Esophagus squamous epithelium (tissue), 5 donors: ENCODE measurements around the gene DUSP21. TPM values are rescaled to one million over a fixed set of nuclear protein-coding genes. Genes with fewer than 3 reads are reported as not detected.

Experiments used
- DNase-seq: peaks from one replicate; lab custom pipeline; 2025; lab: John Stamatoyannopoulos, UW
- H3K27ac ChIP-seq, 4 donors: fragments of 200-600 bp; sonication (generic); one replicate each; pipeline ENCODE4 v1.5.1; 2016 to 2019; ENCODE audit warnings: mild to moderate bottlenecking in 1 of 4
- H3K27me3 ChIP-seq, 4 donors: fragments of 200-600 bp; sonication (generic); 1 replicate in 3 of 4; 2 replicates in 1 of 4; pipeline versions ENCODE4 v1.5.1 to v1.6.0; 2017 to 2021; ENCODE audit warnings: antibody characterized with exemption in 1 of 4
- H3K36me3 ChIP-seq, 3 donors: fragments of 200-600 bp; sonication (generic); one replicate each; pipeline ENCODE4 v1.5.1; 2016 to 2019
- H3K4me1 ChIP-seq, 3 donors: fragments of 200-600 bp; sonication (generic); one replicate each; pipeline ENCODE4 v1.5.1; 2017 to 2019
- H3K4me3 ChIP-seq, 4 donors: fragments of 200-600 bp; sonication (generic); 1 replicate in 3 of 4; 2 replicates in 1 of 4; pipeline ENCODE4 v1.5.1; 2016 to 2019; ENCODE audit warnings: mild to moderate bottlenecking in 2 of 4, moderate library complexity in 1 of 4
- H3K9me3 ChIP-seq, 3 donors: fragments of 200-600 bp; sonication (generic); one replicate each; pipeline ENCODE4 v1.5.1; 2016 to 2019
- CTCF ChIP-seq, 6 experiments: fragments of 450-650 bp in 4 of 6; fragments of 200-600 bp in 2 of 6; sonication (generic) in 2 of 6; IDR thresholded peaks; one replicate each; pipeline ENCODE4 v1.5.1; 2016 to 2019; ENCODE audit warnings: antibody characterized with exemption in 6 of 6, mild to moderate bottlenecking in 4 of 6, moderate library complexity in 4 of 6
- POLR2A ChIP-seq, 4 donors: fragments of 450-650 bp; IDR thresholded peaks; one replicate each; pipeline ENCODE4 v1.6.1; 2017; ENCODE audit warnings: antibody characterized with exemption in 4 of 4, mild to moderate bottlenecking in 4 of 4, moderate library complexity in 3 of 4
- WGBS, 2 donors: methylation state at CpG; one replicate each; pipeline ENCODE4 v1.1.5; 2018; 5-methylcytosine and 5-hydroxymethylcytosine counted together
- intact Hi-C: fragments of 100-400 bp; cut with DNase I; formaldehyde crosslinking; loops from one replicate; pipeline ENCODE4 v1.15.0; 2022
- total RNA-seq, 4 donors: library from RNA; depleted of rRNA; stranded (reverse); fragments of >200 nt; gene quantifications; one replicate each; pipeline ENCODE4 v1.1.0, GENCODE V29; 2016
- donor health status: DM: yes; HTN: yes; CAD: no.

The DUSP21 gene
- total RNA-seq, result not detected

- TF ChIP-seq CTCF (IDR thresholded peaks at IDR 0.05), result no peak
- TF ChIP-seq POLR2A (IDR thresholded peaks at IDR 0.05), result no peak
- WGBS, 2 donors, result 87 to 88% methylated on average over 4 to 14 of the region's 16 CpGs
- no peaks in the 10 kb centered on the region for H3K9me3 ChIP-seq
- no peak within 1 kb of the TSS for H3K4me3 ChIP-seq
- no peak within 1 kb of the TSS for H3K27ac ChIP-seq
- no peak for DNase-seq
- H3K36me3 ChIP-seq, result no peaks in the 10 kb centered on the region
- H3K27me3 ChIP-seq, result no peaks in the 10 kb centered on the region
- H3K4me1 ChIP-seq, result no peaks in the 10 kb centered on the region
- intact Hi-C loops, result no loop called here
These were observed at the start of gene DUSP21 for GRCh38 chrX:44843753-44844152. Gene DUSP21, plus strand, starts transcription at chrX:44844021. Its CDS starts 112 bp downstream, at chrX:44844133.

GRCh38 chrX:44795945-44796450 is 47.8 kb upstream of the DUSP21 start:
- H3K4me1 ChIP-seq, result no peaks in the 10 kb centered on the region
- no peak overlapping the region for H3K27ac ChIP-seq
- no peaks in the 10 kb centered on the region for H3K36me3 ChIP-seq
- no peaks in the 10 kb centered on the region for H3K9me3 ChIP-seq
- no peak for DNase-seq
- 28 to 30% methylated on average over 3 of the region's 3 CpGs for WGBS, 2 donors
- no peak for TF ChIP-seq CTCF (IDR thresholded peaks at IDR 0.05)
- H3K4me3 ChIP-seq, result no peak overlapping the region
- no peaks in the 10 kb centered on the region for H3K27me3 ChIP-seq
- intact Hi-C loops, result no loop called here

- intact Hi-C loops, result no loop called here
- no peak overlapping the region for H3K4me3 ChIP-seq
- DNase-seq, result no peak
- 81 to 83% methylated on average over 1 to 2 of the region's 2 CpGs for WGBS, 2 donors
- no peaks in the 10 kb centered on the region for H3K9me3 ChIP-seq
- H3K36me3 ChIP-seq, result no peaks in the 10 kb centered on the region
- H3K27me3 ChIP-seq, result no peaks in the 10 kb centered on the region
- no peaks in the 10 kb centered on the region for H3K4me1 ChIP-seq
- TF ChIP-seq POLR2A (IDR thresholded peaks at IDR 0.05), result no peak
- TF ChIP-seq CTCF (IDR thresholded peaks at IDR 0.05), result no peak
- H3K27ac ChIP-seq, result no peak overlapping the region
These were observed 41.2 kb upstream of the DUSP21 start for GRCh38 chrX:44802613-44803012.

GRCh38 chrX:44815681-44816080 is 28.1 kb upstream of the DUSP21 start:
- Histone ChIP-seq H3K27ac (no peak overlapping the region), H3K36me3 (no peaks in the 10 kb centered on the region), H3K9me3 (no peaks in the 10 kb centered on the region), H3K4me1 (no peaks in the 10 kb centered on the region), H3K27me3 (no peaks in the 10 kb centered on the region), H3K4me3 (no peak overlapping the region)
- TF ChIP-seq POLR2A (IDR thresholded peaks at IDR 0.05), result no peak
- TF ChIP-seq CTCF (IDR thresholded peaks at IDR 0.05), result no peak
- intact Hi-C loops, result no loop called here
- DNase-seq, result no peak

GRCh38 chrX:44816367-44816766 is 27.5 kb upstream of the DUSP21 start:
- intact Hi-C loops, result no loop called here
- 90 to 94% methylated on average over 2 of the region's 2 CpGs for WGBS, 2 donors
- no peak for DNase-seq
- no peaks in the 10 kb centered on the region for H3K9me3 ChIP-seq
- no peaks in the 10 kb centered on the region for H3K36me3 ChIP-seq
- TF ChIP-seq CTCF (IDR thresholded peaks at IDR 0.05) (no peak), POLR2A (IDR thresholded peaks at IDR 0.05) (no peak)
- no peak overlapping the region for H3K27ac ChIP-seq
- no peaks in the 10 kb centered on the region for H3K4me1 ChIP-seq
- H3K27me3 ChIP-seq, result no peaks in the 10 kb centered on the region
- H3K4me3 ChIP-seq, result no peak overlapping the region
